ENCODE data around the gene RPL36A.
A peak's percentile ranks its signal among the peaks of the same experiment; 100 is the strongest.

- TF ChIP-seq NR2C2 (CRISPR knock-in tag; IDR thresholded peaks at IDR 0.05) (no peak), NR2C2 (tag; IDR thresholded peaks at IDR 0.05) (no peak), CTCF (IDR thresholded peaks at IDR 0.05 in 2 of 3, conservative IDR thresholded peaks at IDR 0.05 in 1 of 3; ENCODE audit: insufficient read depth in 2 of 3, low read depth in 1 of 3, low read length in 3 of 3) (peak; percentile 52 to 75 (median 66)), ZSCAN32 (CRISPR knock-in tag; IDR thresholded peaks at IDR 0.05) (no peak), NRF1 (conservative IDR thresholded peaks at IDR 0.05 in 1 of 2, IDR thresholded peaks at IDR 0.05 in 1 of 2) (no peak), ZNF644 (tag; IDR thresholded peaks at IDR 0.05; ENCODE audit: low read depth) (no peak), ZBTB33 (CRISPR knock-in tag; IDR thresholded peaks at IDR 0.05) (no peak), ZNF253 (CRISPR knock-in tag; conservative IDR thresholded peaks at IDR 0.05) (no peak), COPS2 (conservative IDR thresholded peaks at IDR 0.05) (no peak), HOMEZ (CRISPR knock-in tag; IDR thresholded peaks at IDR 0.05) (no peak), RBM25 (IDR thresholded peaks at IDR 0.05; ENCODE audit: low read depth, low read length, severe bottlenecking) (no peak), HMGXB4 (CRISPR knock-in tag; IDR thresholded peaks at IDR 0.05) (no peak), MCM3 (IDR thresholded peaks at IDR 0.05) (no peak), ZBTB49 (CRISPR knock-in tag; IDR thresholded peaks at IDR 0.05; ENCODE audit: borderline replicate concordance) (no peak), SMARCE1 (IDR thresholded peaks at IDR 0.05) (no peak)
These were observed 24.7 kb downstream of the RPL36A start for GRCh38 chrX:101415180-101416145.

All from K562 (cell line).